Hepatocyte (in vitro differentiated cells): ENCODE data around the gene HS6ST1. TPM values are rescaled to one million over a fixed set of nuclear protein-coding genes. Genes with fewer than 3 reads are reported as not detected.

Experiments
- DNase-seq: peaks from one replicate; pipeline ENCODE4 v3.0.0-alpha.2; 2016; ENCODE audit warnings: low spot score
- H2AFZ ChIP-seq: fragments of 200-600 bp; sonication (generic); 2 replicates; pipeline ENCODE4 v1.6.0; 2016; ENCODE audit warnings: antibody characterized with exemption, mild to moderate bottlenecking
- H3K27ac ChIP-seq: fragments of 200-600 bp; sonication (generic); 2 replicates; pipeline ENCODE4 v1.5.1; 2016; ENCODE audit warnings: mild to moderate bottlenecking
- H3K27me3 ChIP-seq: fragments of 200-600 bp; sonication (generic); 2 replicates; pipeline ENCODE4 v1.6.1; 2016
- H3K36me3 ChIP-seq: fragments of 200-600 bp; sonication (generic); replicated peaks from 2 replicates; pipeline ENCODE4 v1.5.1; 2016; ENCODE audit warnings: low read depth; ENCODE audit not compliant: insufficient read depth
- H3K4me1 ChIP-seq: fragments of 200-600 bp; sonication (generic); 2 replicates; pipeline ENCODE4 v1.5.1; 2016; ENCODE audit warnings: mild to moderate bottlenecking, moderate library complexity; ENCODE audit not compliant: insufficient read depth
- H3K4me2 ChIP-seq: fragments of 200-600 bp; sonication (generic); 2 replicates; pipeline ENCODE4 v1.6.0; 2016
- H3K4me3 ChIP-seq: fragments of 200-600 bp; sonication (generic); 2 replicates; pipeline ENCODE4 v1.5.1; 2016; ENCODE audit warnings: mild to moderate bottlenecking
- H3K79me2 ChIP-seq: fragments of 200-600 bp; sonication (generic); 2 replicates; pipeline ENCODE4 v1.6.0; 2017; ENCODE audit warnings: mild to moderate bottlenecking
- H3K9me2 ChIP-seq: fragments of 200-600 bp; sonication (generic); replicated peaks from 2 replicates; pipeline ENCODE4 v1.6.0; 2017; ENCODE audit warnings: mild to moderate bottlenecking; ENCODE audit not compliant: insufficient read depth
- H3K9me3 ChIP-seq: fragments of 200-600 bp; sonication (generic); 2 replicates; pipeline ENCODE4 v1.5.1; 2016; ENCODE audit warnings: low read depth, mild to moderate bottlenecking
- H4K20me1 ChIP-seq: fragments of 200-600 bp; sonication (generic); 2 replicates; pipeline ENCODE4 v1.6.0; 2016; ENCODE audit warnings: mild to moderate bottlenecking; ENCODE audit not compliant: insufficient read depth, poor library complexity, severe bottlenecking
- EZH2 ChIP-seq: fragments of 200-600 bp; sonication (generic); IDR thresholded peaks from 2 replicates; pipeline ENCODE4 v1.6.1; 2016; ENCODE audit warnings: antibody characterized with exemption, mild to moderate bottlenecking, borderline replicate concordance
- EZH2phosphoT487 ChIP-seq: fragments of 200-600 bp; sonication (generic); IDR thresholded peaks from one replicate; pipeline ENCODE4 v1.6.1; 2018; ENCODE audit warnings: antibody characterized with exemption, mild to moderate bottlenecking, low read depth, moderate library complexity; ENCODE audit not compliant: unreplicated experiment, severe bottlenecking
- WGBS: methylation state at CpG from one replicate; pipeline ENCODE4 v1.1.6; 2016; ENCODE audit warnings: low lambda C conversion rate; ENCODE audit errors: missing lambda C conversion rate; 5-methylcytosine and 5-hydroxymethylcytosine counted together
- polyA plus RNA-seq: library from polyadenylated mRNA; unstranded; fragments of >200 nt; fragmentation: Nextera tagmentation; extraction: Ambion mirVana; gene quantifications from 2 replicates; pipeline ENCODE4 v1.2.1, GENCODE V29; 2016
- total RNA-seq: library from RNA; depleted of rRNA; stranded (reverse); fragments of >200 nt; gene quantifications from 2 replicates; pipeline ENCODE4 v1.2.3, GENCODE V29; 2014
- TF ChIP-seq, protein P1 (sequence below): fragments of 200-600 bp; sonication (generic); IDR thresholded peaks from 2 replicates; pipeline ENCODE4 v1.5.1; 2016; ENCODE audit warnings: antibody characterized with exemption, mild to moderate bottlenecking; ENCODE audit not compliant: poor library complexity

Gene HS6ST1
- total and polyA plus RNA-seq, 2 experiments from 2014 or later: 46.7 to 48.3 TPM

DNA sequence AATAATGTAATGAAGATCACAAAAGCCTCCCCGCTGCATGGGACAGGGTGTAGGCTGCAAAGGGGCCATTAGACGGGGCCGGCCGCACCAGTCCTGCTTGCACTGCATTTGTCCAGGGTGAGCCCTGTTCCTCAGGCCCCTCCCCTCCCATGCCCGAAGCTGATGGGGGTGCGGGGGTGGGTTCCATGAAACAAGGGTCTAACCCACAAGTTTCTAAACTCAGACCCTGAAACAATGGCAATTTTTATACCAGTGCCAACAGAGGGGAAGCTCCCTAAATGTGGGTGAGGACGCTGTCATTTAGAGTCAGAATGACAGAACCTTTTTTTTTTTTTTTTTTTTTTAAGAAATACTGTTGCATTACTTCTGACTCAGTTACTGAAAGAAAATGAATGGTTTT is 39.7 kb downstream of the HS6ST1 start:
- H3K4me1 ChIP-seq: peaks cover 23% of the 10 kb centered on the region
- H3K36me3 ChIP-seq: no peaks in the 10 kb centered on the region
- H3K9me3 ChIP-seq: peaks cover 6% of the 10 kb centered on the region
- H3K4me2 ChIP-seq: no peak overlapping the region
- TF ChIP-seq EZH2: no peak
- TF ChIP-seq EZH2phosphoT487: no peak
- TF ChIP-seq, protein P1, sequence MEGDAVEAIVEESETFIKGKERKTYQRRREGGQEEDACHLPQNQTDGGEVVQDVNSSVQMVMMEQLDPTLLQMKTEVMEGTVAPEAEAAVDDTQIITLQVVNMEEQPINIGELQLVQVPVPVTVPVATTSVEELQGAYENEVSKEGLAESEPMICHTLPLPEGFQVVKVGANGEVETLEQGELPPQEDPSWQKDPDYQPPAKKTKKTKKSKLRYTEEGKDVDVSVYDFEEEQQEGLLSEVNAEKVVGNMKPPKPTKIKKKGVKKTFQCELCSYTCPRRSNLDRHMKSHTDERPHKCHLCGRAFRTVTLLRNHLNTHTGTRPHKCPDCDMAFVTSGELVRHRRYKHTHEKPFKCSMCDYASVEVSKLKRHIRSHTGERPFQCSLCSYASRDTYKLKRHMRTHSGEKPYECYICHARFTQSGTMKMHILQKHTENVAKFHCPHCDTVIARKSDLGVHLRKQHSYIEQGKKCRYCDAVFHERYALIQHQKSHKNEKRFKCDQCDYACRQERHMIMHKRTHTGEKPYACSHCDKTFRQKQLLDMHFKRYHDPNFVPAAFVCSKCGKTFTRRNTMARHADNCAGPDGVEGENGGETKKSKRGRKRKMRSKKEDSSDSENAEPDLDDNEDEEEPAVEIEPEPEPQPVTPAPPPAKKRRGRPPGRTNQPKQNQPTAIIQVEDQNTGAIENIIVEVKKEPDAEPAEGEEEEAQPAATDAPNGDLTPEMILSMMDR: no peak
- H3K79me2 ChIP-seq: peaks cover 47% of the 10 kb centered on the region
- H2AFZ ChIP-seq: no peak overlapping the region
- no peaks in the 10 kb centered on the region for H3K27me3 ChIP-seq
- H3K27ac ChIP-seq: no peak overlapping the region
- no peak overlapping the region for H3K4me3 ChIP-seq
- no peaks in the 10 kb centered on the region for H3K9me2 ChIP-seq
- WGBS: 90% methylated on average over 7 of the region's 7 CpGs
- H4K20me1 ChIP-seq: peaks cover 31% of the 10 kb centered on the region
- DNase-seq: no peak

DNA sequence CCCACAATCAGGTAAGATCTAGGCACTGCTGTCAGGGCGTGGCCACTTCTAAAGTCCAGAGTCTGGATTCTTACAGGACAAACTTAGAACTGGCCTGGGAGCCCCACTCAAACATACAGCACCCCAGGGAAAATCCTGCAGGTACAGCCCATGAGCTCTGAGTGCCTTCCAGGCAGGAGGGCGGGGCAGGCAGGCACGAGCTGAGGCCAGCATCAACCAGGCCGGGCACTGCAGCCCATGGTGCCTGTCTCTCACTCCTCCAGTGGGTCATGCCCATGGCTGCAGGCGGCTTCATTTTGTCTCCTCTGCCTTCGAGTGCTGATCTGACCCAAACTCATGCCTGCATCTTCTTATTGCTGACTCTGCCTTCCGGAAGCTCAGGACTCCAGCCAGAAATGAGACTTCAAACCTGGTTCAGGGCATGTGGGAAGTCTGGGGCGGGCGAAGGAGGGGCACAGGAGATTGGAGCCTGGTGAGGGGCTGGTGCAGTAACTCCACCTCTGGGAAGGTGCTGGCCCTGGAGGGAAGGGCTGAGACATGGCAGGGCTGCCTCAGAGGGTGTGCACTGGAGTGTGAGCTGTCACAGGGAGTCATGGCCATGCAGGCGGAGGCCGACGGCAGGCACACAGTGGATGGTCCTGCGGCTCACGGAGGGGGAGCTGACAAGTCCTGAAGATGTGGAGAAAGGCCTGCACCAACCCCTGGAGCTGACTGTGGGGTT is 40.5 kb downstream of the HS6ST1 start:
- DNase-seq: no peak
- no peak overlapping the region for H2AFZ ChIP-seq
- H3K4me3 ChIP-seq: no peak overlapping the region
- H3K27ac ChIP-seq: no peak overlapping the region
- H3K9me3 ChIP-seq: peaks cover 6% of the 10 kb centered on the region
- peaks cover 47% of the 10 kb centered on the region for H3K79me2 ChIP-seq
- peaks cover 27% of the 10 kb centered on the region for H4K20me1 ChIP-seq
- H3K4me2 ChIP-seq: no peak overlapping the region
- TF ChIP-seq, protein P1: no peak
- TF ChIP-seq EZH2 (no peak), EZH2phosphoT487 (no peak)
- H3K27me3 ChIP-seq: no peaks in the 10 kb centered on the region
- no peaks in the 10 kb centered on the region for H3K9me2 ChIP-seq
- 92% methylated on average over 14 of the region's 14 CpGs for WGBS
- H3K4me1 ChIP-seq: peaks cover 23% of the 10 kb centered on the region
- H3K36me3 ChIP-seq: no peaks in the 10 kb centered on the region

DNA sequence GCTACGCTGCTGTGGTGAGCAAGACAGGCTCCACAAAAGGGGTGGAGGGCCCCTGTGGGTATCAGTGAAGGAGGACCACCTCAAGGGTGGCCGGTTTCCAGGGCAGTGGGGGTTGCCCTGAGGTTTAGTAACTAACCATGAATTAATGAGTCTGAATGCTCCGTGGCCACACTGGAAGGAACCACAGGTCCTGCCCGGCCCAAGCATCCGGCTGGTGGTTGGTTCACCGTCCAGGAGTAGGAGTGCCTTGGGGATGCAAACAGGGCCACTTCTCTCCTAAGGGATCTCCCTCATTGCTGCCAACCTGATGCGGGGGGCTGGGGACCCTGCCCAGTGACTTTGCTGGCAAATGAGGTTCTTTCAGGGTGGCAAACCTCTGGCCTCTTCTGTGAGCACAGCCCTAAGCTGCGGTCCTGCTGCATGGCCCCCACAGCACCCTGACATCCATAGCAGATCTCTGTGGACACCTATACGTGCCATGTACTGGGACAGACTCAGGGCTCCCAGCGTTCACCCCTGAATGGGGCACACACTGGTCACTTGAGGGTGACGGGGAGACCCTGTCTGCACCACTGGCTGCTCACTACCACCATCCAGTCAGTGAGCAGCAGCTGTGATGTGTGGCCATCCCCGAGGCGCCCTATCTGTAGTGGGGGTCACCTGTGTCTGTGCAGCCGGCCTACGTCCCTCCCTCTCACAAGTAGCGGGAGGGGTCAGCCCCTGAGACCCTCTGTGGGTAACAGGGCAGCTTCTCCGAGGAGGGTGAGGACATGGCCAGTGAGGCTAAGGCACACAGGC is 41.6 kb downstream of the HS6ST1 start:
- TF ChIP-seq, protein P1: no peak
- no peak for TF ChIP-seq EZH2
- no peak for TF ChIP-seq EZH2phosphoT487
- H3K4me1 ChIP-seq: peaks cover 17% of the 10 kb centered on the region
- 92% methylated on average over 17 of the region's 17 CpGs for WGBS
- no peak overlapping the region for H2AFZ ChIP-seq
- no peaks in the 10 kb centered on the region for H3K36me3 ChIP-seq
- no peaks in the 10 kb centered on the region for H3K9me2 ChIP-seq
- H3K27me3 ChIP-seq: no peaks in the 10 kb centered on the region
- no peak overlapping the region for H3K4me2 ChIP-seq
- H3K27ac ChIP-seq: no peak overlapping the region
- H4K20me1 ChIP-seq: peaks cover 16% of the 10 kb centered on the region
- H3K9me3 ChIP-seq: peaks cover 6% of the 10 kb centered on the region
- no peak overlapping the region for H3K4me3 ChIP-seq
- no peak for DNase-seq
- H3K79me2 ChIP-seq: peaks cover 46% of the 10 kb centered on the region
